ENCODE data around the gene ROGDI. TPM values are rescaled to one million over a fixed set of nuclear protein-coding genes. Genes with fewer than 3 reads are reported as not detected.

Gene ROGDI
- total and polyA plus RNA-seq, 9 of the 15 experiments (the other 6 are each of a cell fraction or from before 2014, with no cell fraction given), result 0.97 to 37.3 (median 16.5) TPM

DNA sequence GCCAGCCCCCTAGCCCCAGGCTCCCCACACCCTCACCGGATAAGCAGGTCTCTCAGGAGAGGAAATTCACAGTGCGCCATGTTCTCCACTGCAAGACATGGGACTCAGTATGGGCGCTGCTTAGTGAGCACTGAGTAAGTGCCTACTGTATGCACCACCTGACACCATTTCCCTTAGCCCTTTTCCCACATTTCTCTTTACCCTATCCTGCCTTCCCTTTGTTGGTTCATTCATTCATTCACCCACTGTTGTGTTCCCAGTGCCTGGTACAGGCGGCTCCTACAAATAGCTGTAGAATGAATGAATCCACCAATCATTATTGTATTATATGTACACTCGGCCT is 24.4 kb downstream of the ROGDI start:
- H3K4me2 ChIP-seq (ENCODE audit: insufficient read depth, low read length), result no peak overlapping the region
- H4K20me1 ChIP-seq (replicated peaks; ENCODE audit: control insufficient read depth, insufficient read depth, low read length), result no peaks in the 10 kb centered on the region
- peaks cover 3 to 10% of the 10 kb centered on the region in 2 experiments; a peak in 3 of 5 replicates for H3K4me1 ChIP-seq (replicated peaks in 1 of 2; ENCODE audit: control insufficient read depth in 2 of 2, insufficient read depth in 2 of 2, low read length in 2 of 2)
- H3K27me3 ChIP-seq (ENCODE audit: control insufficient read depth in 2 of 2, insufficient read depth in 2 of 2, low read length in 2 of 2), result no peaks in the 10 kb centered on the region
- in situ Hi-C loops (cut with MboI), result no loop called here
- TF ChIP-seq EP400 (IDR thresholded peaks at IDR 0.05) (no peak), ZKSCAN8 (CRISPR knock-in tag; IDR thresholded peaks at IDR 0.05) (peak; percentile 58; the same call in 1 of the 2 replicates), ZNF778 (CRISPR knock-in tag; IDR thresholded peaks at IDR 0.05) (no peak), DNMT1 (IDR thresholded peaks at IDR 0.05) (no peak)
- H3K36me3 ChIP-seq (ENCODE audit: control insufficient read depth, insufficient read depth, low read length), result no peaks in the 10 kb centered on the region
- no peaks in the 10 kb centered on the region for H3K9me3 ChIP-seq (replicated peaks; ENCODE audit: control insufficient read depth, insufficient read depth, low read depth, low read length)
- ATAC-seq, result no peak
- POLR2A ChIA-PET, result interaction anchor here (0.7 to 1.3 kb wide), 3 partner anchors 9 to 138 kb away, joined by 3 to 5 read pairs (median 4); no protein-coding TSS in a partner anchor
- CTCF ChIA-PET (ENCODE audit: low intra/inter-chr PET ratio), result no interaction called here
- no peaks in the 10 kb centered on the region for H3K79me2 ChIP-seq (ENCODE audit: control insufficient read depth, insufficient read depth, low read length)
- no peak overlapping the region for H3K27ac ChIP-seq (ENCODE audit: extremely low read depth, low read depth, low read length)
- FAIRE-seq, result no peak
- no peak overlapping the region for H3K4me3 ChIP-seq
- H3K9ac ChIP-seq (ENCODE audit: insufficient read depth in 1 of 2, low read depth in 2 of 2, low read length in 2 of 2), result no peak overlapping the region
- H2AFZ ChIP-seq (ENCODE audit: low read depth, low read length), result no peak overlapping the region
- no peak for DNase-seq (ENCODE audit: extremely low read depth in 1 of 4, low spot score in 3 of 4)
- intact Hi-C loops (cut with micrococcal nuclease), result no loop called here
- WGBS (ENCODE audit: insufficient coverage, low coverage, missing lambda C conversion rate), result 59% methylated on average over 5 of the region's 5 CpGs
- no peaks in the 10 kb centered on the region for H3K9me1 ChIP-seq (ENCODE audit: control insufficient read depth, insufficient read depth, low read length)
- no TSS peak for BruUV-seq (replicated peaks)

GRCh38 chr16:4777339-4778049 is 24.9 kb downstream of the ROGDI start:
- no peak for ATAC-seq

More at GRCh38 chr16:4777339-4778049, 24.9 kb downstream of the ROGDI start:
- Histone ChIP-seq H3K9me3 (replicated peaks; ENCODE audit: control insufficient read depth, insufficient read depth, low read depth, low read length) (no peaks in the 10 kb centered on the region), H3K27me3 (ENCODE audit: control insufficient read depth in 2 of 2, insufficient read depth in 2 of 2, low read length in 2 of 2) (no peaks in the 10 kb centered on the region), H3K79me2 (ENCODE audit: control insufficient read depth, insufficient read depth, low read length) (no peaks in the 10 kb centered on the region), H2AFZ (ENCODE audit: low read depth, low read length) (no peak overlapping the region), H3K4me3 (no peak overlapping the region), H4K20me1 (replicated peaks; ENCODE audit: control insufficient read depth, insufficient read depth, low read length) (no peaks in the 10 kb centered on the region), H3K9me1 (ENCODE audit: control insufficient read depth, insufficient read depth, low read length) (no peaks in the 10 kb centered on the region), H3K36me3 (ENCODE audit: control insufficient read depth, insufficient read depth, low read length) (no peaks in the 10 kb centered on the region), H3K27ac (ENCODE audit: extremely low read depth, low read depth, low read length) (no peak overlapping the region), H3K4me2 (ENCODE audit: insufficient read depth, low read length) (no peak overlapping the region), H3K9ac (ENCODE audit: insufficient read depth in 1 of 2, low read depth in 2 of 2, low read length in 2 of 2) (no peak overlapping the region), H3K4me1 (replicated peaks in 1 of 2; ENCODE audit: control insufficient read depth in 2 of 2, insufficient read depth in 2 of 2, low read length in 2 of 2) (peaks cover 3 to 10% of the 10 kb centered on the region in 2 experiments; a peak in 3 of 5 replicates)
- BruUV-seq (replicated peaks), result no TSS peak
- 67% methylated on average over 8 of the region's 17 CpGs for WGBS (ENCODE audit: insufficient coverage, low coverage, missing lambda C conversion rate)
- FAIRE-seq, result no peak
- in situ Hi-C loops (cut with MboI) (no loop called here), intact Hi-C loops (cut with micrococcal nuclease) (no loop called here)
- no peak for TF ChIP-seq ILF3 (IDR thresholded peaks at IDR 0.05; ENCODE audit: borderline replicate concordance)
- 0 out of 2 replicates have a peak, but pooled peaks have one; percentile 13 for TF ChIP-seq FOSL1 (tag; conservative IDR thresholded peaks at IDR 0.05)
- TF ChIP-seq CEBPG (CRISPR knock-in tag; IDR thresholded peaks at IDR 0.05), result peak; percentile 18; the same call in 1 of the 2 replicates
- TF ChIP-seq CEBPG (tag; conservative IDR thresholded peaks at IDR 0.05 in 1 of 2, IDR thresholded peaks at IDR 0.05 in 1 of 2), result no peak
- peak; percentile 55 for TF ChIP-seq CEBPB (tag; IDR thresholded peaks at IDR 0.05)
- TF ChIP-seq, protein P1, sequence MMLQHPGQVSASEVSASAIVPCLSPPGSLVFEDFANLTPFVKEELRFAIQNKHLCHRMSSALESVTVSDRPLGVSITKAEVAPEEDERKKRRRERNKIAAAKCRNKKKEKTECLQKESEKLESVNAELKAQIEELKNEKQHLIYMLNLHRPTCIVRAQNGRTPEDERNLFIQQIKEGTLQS (IDR thresholded peaks at IDR 0.05), result peak; percentile 50
- TF ChIP-seq, protein P1 (CRISPR knock-in tag; conservative IDR thresholded peaks at IDR 0.05), result no peak
- DNase-seq (ENCODE audit: extremely low read depth in 1 of 4, low spot score in 3 of 4), result no peak
- ChIA-PET CTCF (ENCODE audit: low intra/inter-chr PET ratio) (no interaction called here), POLR2A (interaction anchor here (0.7 to 1.3 kb wide), 2 partner anchors 9 to 17 kb away, joined by 3 to 5 read pairs; no protein-coding TSS in a partner anchor)

Measured in K562 (cell line).